Activated CD4-positive, alpha-beta T cell treated with anti-CD3 and anti-CD28 coated beads for 1 hour (primary cell): ENCODE data around the gene CELA3B.
"Not testable (repeated sequence)": the region's sequence is repeated elsewhere in the genome, so short reads cannot be mapped to it uniquely, and the experiment has no call there.

Experiments used
- DNase-seq: peaks from one replicate; pipeline ENCODE4 v3.0.0-alpha.2; 2020

CELA3B gene, protein sequence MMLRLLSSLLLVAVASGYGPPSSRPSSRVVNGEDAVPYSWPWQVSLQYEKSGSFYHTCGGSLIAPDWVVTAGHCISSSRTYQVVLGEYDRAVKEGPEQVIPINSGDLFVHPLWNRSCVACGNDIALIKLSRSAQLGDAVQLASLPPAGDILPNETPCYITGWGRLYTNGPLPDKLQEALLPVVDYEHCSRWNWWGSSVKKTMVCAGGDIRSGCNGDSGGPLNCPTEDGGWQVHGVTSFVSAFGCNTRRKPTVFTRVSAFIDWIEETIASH

DNA sequence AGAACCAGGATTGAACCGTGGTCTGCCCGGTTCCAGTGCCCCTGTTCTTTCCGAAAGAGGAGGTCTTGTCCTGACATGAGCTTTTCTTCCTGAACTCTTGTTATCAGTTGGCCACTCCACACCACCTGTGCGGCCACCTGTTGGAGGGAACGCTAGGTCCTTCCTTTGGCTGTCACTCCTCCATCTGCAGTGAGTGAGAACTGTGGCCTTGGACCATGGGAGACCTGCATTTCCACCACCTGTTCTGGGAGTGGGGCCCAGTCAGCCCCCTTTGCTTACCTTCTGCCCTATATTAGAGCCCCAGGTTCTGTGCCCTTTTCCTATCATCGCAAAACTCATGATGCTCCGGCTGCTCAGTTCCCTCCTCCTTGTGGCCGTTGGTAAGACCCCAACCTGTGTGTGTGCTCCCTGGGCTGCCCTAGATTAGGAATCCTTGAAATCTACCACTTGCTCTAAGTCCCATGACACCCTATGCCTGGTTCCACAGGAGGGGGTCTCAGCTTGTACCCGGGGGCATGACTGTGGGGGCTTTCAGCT, at the start of gene CELA3B:
CELA3B (plus strand) TSS at position 320 of the 537 bp plus-strand sequence; CDS start at position 338, 18 bp downstream.
- not testable (repeated sequence) for DNase-seq

DNA sequence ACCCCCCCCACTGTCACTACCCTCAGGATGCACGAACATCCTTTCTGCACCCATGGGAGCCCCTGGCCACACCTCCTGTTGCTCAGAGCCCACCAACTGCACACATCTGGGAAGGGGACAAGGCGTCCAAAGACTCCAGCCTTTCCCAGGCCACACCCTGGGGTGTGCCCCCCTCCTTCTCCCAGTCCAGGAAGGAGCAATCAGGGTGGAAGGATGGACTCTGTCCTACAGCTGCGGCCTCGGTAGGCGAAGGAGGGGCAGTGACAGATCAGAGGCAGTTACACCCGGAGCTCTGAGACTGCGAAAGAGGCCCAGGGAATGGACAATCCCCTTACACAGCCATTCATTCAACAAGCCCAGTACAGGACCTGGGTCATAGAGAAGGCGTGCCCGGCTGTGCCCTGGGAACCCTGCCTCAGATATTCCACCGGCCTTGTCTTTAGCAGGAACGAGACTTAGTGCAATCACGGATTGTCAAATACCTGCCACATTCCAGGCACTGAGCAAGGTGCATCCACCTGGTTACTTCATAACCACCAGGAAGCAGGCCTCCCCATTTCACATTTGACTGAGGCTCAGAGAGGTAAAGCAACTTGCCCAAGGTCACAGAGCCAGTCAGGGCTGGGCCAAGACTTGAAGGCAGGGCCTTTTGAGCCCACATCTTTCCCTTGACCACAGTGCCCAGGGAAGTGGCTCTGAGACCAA, 49.1 kb upstream of the CELA3B start:
- DNase-seq = no peak

DNA sequence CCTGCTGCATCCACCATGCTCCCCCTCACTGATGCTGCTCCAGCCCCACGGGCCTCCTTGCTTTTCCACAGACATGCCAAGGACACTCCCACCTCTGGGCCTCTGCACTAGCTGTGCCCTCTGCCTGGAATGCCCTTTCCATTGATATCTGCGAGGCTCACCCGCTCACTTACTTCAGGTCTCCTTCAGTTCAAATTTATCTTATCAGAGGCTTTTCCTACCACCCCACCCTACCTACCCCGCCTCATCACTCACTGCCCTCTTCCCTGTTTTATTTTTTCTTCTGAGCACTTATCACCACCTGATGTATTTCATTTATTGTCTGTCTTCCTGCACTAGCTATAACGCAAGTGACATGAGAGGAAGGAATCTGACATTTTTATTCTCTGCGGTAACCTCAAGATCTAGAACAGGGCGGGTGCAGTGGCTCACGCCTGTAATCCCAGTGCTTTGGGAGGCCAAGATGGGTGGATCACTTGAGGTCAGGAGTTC, 46.7 kb upstream of the CELA3B start:
- DNase-seq = no peak

DNA sequence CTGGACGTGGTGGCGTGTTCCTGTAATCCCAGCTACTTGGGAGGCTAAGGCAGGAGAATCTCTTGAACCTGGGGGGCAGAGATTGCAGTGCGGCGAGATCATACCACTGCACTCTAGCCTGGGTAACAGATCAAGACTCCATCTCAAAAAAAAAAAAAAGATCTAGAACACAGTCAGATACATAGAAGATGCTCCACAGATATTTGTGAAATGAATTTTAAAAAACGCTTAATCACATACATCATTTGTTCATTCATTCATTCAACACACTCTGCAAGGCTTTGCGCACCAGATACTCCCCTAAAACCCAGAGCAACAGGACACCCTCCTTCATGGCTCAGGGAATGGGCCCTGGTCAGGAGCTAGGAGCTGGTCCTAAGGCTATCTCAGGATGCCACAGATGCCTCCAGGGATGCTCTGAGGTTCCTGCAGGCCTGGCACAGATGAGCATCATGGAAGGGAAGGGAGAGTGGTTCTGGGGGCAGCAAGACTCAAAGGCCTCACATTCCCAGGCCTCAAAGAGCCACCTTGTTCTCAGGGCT, 46.1 kb upstream of the CELA3B start:
- DNase-seq = no peak

DNA sequence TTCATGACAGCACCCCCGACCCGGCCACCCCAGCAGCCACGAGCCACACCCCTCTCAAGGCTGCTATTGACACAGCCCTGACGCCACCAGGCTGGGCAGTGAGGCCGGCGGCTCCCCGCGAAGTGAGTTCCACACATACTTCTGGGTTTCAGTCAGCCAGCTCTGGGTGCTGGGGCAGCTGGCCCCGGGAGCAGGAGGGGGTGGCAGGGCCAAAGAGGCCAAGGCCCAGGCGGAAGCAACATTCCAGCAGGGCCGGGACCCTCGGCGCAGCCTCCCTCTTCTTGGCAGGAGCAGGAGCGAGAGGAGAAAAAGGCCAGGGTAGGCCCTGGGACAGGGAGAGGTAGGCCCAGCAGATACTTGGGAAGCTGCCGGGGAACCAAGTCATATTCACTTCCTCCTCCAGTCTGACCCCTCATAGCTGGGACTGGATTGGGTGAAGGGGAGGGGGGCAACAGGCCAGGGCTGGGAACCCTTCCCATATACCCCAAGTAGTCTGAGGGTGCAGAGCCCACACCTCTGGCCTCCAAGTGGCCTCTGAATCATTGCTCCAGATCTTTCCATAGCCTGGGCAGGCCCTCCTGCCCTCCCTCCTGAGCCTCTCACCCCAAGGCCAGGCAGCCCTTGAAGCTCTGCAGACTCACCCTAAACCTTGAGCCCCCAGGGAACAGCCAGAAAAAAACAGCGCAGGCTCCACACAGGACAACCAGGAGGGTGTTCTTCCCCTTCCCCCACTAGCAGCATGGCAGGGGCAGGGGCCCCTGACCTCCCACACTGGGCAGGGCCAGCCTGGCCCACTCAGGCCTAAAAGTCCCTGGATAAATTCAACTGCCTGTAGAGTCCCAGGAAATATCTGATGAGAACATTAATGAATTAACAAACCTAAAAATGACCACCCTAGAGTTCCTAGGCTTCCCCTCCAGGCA, 45.4 kb upstream of the CELA3B start:
- no peak for DNase-seq

DNA sequence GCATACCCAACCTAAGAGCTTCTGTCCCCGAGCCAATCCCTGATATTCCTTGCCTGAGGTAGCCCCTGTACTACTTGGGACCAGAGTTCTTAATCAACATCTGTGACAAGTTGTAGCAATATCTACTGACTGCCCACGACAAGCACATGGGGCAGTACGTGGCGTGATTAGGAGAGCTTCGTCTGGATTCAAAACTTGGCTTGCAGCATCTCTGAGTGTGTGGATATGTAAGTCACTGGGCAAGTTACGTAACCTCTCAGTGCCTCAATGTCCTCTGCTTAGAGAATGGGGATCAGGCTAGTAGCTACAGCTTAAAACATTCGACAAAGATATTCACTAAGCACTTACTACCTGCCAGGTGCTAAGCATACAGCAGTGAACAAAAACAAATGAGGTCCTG, 44.7 kb upstream of the CELA3B start:
- no peak for DNase-seq

DNA sequence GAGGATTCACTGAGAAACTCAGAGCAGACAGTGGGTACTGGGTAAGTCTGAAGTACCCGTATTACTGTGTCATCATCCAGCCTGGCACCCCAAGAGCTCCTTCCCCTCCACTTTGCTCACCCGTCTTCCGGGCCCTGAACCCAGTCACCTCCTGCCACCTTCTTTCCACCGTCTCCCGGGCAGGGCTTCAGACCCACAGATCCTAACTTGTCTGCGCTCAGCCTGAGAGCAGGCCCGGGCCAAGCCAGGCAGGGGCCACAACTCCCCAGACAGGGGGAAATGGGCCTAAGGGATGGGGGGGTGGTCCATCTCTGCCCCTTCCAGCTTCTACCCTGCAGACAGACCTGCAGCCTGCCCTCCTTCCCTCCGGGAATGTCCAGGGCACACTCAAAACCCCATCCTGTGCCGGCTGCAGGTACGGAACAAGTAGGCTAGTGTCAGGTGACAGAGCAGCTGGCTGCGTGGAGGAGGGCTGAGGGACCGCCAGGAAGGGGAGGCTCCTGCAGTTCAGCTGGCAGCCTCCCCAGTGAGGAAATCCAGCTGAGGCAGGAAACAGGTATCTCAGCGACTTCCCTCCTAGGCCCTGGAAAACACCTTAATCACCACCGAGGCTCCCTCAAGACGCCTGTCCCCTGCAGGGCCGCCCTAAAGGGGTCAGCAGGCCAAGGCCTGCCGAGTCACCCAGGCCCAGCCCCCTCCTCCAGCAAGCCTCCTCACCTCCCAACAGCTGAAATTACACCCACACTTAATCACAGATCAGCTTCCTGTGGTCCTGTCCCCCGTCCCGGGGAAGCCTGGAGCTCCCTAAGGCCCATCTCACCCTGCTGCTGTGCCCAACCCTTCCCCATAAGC, 43.2 kb upstream of the CELA3B start:
- DNase-seq = no peak

DNA sequence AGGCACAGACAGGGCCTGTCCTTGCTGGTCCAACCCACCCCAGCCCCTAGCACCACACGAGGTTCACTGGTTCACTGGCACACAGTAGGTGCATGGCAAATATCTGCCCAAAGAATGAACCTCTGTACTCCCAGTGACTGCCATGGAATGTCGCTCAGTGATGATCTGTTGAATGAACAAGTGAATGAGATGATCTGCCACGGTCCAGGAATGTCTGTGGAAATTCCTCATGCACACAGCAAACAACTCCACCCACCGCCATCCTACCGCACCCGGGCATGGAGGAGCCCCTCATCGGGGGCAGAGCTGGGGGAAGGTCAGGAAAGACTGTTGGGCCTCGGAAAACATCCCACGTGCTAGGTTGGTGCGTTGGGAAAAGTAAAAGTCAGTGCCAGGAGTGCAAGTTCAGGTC, 41.4 kb upstream of the CELA3B start:
- DNase-seq = no peak

DNA sequence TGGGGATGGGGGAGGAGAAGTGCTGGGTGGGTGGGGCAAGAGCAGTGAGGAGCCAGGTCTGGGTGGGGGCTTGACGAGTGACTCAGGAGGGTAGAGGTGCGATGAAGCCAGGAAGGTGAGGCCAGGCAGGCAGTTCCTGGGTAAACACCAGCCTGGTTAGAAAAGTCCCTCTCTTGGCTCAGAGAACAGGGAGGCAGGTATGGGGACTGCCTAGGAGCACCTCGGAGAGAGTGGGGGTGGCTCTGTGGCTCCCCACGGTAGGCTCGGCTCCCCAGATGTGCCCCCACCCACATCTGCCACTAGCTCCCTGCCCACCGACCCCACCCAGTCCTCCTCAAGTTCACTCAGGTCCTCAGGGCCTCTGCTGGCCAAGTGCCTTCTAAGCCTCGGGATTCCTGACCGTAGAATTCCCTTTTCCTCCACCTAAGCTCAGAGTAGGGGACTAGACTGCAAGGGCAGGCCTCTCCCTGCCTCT, 40.9 kb upstream of the CELA3B start:
- DNase-seq = no peak

DNA sequence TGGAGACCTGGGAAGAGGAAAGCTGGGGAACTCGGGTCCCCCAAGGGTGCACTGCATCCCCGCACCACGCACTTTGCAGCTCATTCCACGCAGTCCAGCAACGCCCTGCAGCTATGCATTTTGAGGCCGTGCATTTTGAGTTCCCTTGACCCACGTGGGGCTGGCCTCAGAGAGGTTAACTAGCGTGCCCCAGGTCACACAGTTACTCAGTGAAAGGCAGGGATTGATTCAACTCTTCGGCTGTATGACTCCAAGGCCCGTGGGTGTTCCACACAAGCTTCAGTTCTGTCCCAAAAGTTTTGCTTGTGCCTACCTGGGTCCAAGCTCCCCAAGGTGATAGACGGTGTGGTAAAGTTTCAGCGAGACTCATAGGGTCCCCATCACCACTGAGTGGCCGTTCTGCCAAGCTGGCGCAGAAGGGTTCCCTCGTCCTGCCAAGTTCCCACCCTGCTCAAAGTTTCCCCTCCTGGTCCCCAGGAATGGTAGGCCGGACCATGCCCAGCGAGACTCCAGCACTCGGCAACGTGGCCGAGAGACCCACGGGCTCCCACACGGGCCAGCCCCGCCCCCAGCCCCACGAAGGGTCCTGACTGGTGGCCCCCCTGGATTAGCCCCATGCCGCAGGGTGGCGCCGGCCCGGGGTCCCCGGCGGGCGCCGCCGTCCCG, 40.3 kb upstream of the CELA3B start:
- DNase-seq = no peak

DNA sequence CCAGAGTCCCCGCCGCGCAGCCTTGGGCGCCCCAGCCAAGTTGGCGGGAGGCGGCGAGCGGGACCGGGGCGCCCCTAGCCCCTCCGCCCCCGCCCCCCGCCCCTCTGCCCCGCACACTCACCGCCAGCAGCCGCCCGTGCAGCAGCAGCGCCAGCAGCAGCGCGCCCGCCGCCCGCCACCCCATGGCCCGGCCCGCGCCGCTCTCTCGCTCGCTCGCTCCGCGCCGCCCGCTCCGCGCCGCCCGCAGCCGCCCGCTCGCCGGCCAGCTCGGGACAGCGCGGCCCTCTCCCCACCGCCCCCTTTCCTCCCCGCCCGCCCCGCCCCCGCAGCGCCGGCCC, 39.8 kb upstream of the CELA3B start, which contains the start of gene HSPG2:
HSPG2 (minus strand) TSS at position 277 of the 338 bp plus-strand sequence; CDS start at position 184, 93 bp downstream.
- DNase-seq = no peak

DNA sequence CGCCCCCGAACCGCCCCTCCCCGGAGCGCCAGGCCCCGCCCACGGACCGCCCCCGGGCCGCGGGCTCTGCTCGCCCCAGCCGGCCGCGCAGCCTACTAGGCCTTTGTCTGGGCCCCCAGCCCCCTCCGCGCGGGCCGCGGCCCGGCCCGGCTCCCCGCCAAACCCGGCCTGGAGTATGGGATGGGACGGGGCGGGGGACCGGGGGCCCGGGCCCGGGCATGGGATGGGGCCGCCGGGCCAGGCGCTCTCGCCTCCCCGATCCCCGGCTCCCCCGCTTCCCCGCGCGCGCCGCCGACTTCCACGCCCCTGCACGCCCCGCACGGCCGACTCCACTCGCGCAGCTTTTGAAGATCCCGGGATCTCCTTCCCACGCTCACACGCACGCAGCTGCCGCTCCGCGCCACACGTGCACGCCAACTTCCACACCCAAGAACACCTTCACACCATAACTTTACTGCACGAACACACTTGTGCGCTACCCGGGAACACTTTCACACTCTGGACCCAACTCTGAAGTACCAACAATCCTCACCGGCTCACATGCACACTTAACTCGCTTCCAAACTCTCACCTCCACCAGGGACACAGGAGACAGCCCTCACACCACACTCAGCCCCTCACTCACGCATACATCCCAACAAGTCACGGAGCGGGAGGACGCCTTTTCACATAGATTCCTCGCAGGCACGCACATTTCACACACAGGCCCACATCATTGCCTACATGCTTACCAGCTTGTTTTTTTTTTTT, 39.3 kb upstream of the CELA3B start:
- peak; percentile 52 for DNase-seq

DNA sequence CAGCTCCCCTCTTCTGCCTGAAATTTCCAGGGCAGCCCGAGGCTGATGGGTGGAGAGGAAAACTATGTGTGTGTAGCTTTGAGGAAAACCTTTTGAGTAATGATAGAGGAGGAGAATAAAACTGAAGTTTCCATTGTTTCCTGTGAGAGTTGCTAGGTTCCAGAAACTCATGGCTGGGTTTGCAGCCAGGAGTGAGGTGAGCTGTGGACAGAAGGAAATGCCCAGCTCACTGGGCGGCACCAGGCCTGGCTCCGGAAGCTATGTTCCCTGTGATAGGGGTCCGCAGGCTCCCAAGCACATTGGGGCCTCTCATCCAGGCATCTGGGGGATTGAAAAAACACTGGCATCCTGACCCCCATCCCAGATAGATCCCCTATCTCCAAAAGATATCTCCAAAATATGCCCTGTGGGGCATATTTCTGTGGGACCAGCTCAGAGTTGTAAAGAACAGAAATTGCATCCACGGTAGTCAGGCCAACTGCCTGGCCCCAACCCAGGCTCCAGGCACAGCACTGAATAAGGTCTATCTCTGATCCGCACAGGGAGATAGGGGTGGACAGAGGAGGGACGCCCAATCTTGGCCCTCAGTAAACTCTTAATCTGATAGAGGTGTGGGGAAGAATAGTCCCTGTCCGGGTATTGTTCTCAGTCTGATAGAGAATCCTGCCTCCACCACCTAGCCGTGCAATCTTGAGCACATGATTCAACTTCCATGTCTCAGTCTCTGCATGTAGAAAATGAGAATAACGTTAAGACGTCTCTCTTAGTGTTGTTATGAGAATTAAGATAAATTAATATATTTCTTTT, 37.9 kb upstream of the CELA3B start:
- DNase-seq = no peak

DNA sequence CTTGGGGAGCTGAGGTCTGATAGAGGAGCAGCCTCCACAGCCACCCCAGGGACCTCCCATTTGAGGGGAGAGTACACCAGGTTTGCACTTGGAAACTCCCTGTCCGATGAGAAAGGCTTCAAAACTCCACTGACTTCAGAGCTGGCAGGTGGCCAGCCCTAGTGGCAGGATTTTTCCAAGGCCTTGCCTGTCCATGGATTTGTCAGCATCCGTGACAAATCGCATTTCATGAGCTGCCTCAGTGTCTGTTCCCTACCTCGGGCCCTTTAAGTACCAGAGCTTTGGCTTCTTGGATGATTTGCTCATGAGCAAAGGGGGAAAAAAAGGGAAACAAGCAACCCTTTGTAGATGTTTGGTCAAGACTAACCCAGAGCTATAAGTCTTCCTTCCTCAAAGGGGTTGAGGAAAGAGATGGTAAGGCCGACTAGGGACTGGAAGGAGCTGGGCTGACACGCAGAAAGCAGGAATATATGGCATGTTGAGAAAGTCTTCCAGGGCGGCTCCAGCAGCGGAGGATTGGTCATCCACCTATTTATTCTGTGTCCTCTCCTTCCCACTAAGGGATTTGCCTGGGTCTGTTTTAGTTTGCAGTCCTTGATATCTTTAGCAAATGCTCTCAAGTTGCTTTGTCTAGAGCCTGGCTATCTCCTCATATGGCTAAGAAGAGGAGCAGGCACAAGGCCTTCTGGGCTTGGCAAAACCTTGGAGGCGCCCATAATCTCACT, 37.0 kb upstream of the CELA3B start:
- DNase-seq = no peak

DNA sequence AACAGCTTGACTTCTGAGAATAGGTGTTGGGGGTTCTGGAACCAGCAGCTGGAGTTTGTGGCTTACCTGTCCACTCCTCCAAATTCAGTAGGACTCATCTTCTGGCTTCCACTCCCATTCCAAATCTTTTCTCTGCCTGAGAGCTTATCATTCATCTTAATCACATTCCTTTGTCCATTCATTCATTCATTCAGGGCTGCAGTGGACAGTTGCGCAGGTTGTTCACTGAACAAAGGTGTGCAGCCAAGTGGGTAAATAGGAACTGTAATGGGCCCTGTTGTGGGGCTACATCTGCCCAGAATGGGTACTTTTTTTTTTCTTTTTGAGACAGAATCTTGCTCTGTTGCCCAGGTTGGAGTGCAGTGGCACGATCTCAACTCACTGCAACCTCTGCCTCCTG, 36.3 kb upstream of the CELA3B start:
- no peak for DNase-seq

DNA sequence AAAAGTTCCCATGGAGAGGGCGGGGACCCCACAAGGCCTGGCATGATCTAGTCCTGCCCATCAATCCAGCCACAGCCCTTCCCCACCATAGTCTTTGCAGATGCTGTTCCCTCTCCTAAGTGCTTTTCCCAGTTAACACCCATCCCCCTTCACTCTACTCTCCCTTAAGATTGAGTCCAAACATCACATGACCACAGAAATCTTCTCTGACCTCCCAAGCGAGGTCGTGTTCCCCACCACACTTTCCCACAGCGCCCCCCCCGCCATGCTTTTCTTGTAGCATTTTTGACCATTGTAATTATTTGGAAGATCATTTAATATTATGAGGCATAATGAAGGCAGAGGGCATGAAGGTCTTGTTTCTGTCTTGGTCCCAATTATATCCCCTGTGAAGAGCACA, 35.5 kb upstream of the CELA3B start:
- DNase-seq = no peak

DNA sequence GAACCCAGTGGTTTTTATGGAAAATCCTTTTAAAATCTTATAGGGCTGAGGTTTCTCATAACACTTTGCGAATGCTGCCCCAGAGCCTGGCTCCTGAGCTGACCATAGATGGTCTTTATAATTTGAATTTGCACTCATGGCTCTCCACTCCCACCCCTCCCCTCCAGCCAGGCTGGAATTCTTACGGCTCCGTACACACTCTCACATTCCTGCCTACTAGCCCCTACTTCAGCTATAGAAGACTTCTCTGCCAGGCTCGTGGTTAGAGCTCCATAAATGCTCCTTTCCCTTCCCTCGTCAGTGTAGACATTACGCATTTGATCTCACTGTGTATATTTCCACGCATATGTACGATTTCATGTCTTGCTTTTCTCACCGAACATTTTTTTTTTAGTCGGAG, 34.4 kb upstream of the CELA3B start:
- no peak for DNase-seq

DNA sequence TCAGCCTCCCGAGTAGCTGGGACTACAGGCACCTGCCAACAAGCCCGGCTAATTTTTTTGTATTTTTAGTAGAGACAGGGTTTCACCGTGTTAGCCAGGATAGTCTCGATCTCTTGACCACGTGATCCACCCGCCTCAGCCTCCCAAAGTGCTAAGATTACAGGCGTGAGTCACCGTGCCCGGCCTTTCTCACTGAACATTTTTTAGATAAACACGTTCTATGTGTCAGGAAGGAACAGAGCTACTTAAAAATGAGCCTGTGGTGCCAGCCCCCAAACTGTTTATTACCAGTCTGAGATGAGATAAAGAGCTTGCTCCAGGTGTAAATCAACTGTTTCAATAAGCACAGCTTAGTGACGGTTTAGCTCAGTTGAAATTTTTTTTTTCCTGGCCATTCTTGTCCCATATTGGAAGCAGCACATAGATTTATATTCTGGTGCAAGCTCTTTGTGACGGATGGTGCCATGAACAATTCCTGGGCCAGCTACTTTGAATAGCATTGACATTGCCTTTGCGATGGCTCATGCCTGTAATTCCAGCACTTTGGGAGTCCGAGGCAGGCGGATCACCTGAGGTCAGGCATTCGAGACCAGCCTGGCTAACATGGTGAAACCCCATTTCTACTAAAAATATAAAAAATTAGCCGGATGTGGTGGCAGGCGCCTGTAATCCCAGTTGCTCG, 33.7 kb upstream of the CELA3B start:
- not testable (repeated sequence) for DNase-seq
